ENCODE measurements around the gene BAAT.
A peak's percentile ranks its signal among the peaks of the same experiment; 100 is the strongest.

The BAAT gene

GRCh38 chr9:101324245-101324804, 60.5 kb downstream of the BAAT start:
- DNase-seq, result no peak

DNA sequence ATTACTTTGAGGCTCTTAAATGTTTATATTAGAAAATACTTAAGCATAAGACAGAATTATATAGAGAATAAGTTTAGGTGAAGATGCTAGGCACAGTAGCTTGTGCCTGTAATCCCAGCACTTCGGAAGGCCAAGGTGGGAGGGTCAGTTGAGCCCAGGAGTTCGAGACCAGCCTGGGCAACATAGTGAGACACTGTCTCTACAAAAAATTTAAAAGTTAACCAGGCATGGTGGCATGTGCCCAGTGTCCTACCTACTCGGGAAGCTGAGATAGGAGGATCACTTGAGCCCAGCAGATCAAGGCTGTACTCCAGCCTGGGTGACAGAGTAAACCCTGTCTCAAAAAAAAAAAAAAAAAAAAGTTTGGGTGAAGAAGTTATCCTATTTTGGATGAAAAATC, 61.7 kb downstream of the BAAT start:
- DNase-seq, result no peak

DNA sequence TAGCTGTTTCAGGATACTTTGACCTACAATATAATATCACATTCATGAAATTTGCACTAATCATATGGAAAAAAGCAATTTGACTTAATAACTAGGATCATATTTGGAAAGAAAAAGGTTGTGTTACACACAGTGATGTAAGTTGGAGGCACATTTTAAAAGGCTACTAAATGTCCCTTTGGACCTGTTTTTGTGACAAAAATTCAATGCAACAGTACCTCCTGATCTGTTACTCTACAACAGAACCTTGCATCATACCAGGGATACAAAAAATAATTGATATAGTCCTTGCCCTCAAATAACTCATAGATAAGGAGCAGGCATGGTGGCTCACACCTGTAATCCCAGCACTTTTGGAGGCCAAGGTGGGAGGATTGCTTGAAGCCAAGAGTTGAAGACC, 67.1 kb downstream of the BAAT start:
- no peak for DNase-seq

GRCh38 chr9:101315112-101315450, 69.7 kb downstream of the BAAT start:
- DNase-seq, result no peak

GRCh38 chr9:101312661-101313060, 72.1 kb downstream of the BAAT start:
- DNase-seq, result no peak

GRCh38 chr9:101311758-101312420, 72.9 kb downstream of the BAAT start:
- peak in 1 of 56 donors; percentile 18 for DNase-seq

DNA sequence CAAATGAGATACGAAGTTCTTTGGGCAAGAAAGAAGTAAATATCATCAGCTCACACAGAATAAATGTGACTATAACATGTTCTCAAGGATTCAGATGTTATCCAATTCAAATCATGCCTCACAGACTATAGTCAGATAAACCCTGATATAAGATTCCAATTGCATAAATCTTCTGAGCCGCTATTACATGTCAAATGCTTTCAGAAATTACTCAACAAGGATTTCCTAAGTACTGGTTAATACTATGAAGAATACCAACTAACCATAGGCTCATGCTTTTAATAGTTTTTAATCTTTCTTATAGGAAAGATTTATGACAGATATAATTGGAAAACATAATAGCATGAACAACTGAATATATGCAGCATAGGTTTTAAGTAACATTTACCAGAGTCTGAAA, 73.6 kb downstream of the BAAT start:
- DNase-seq, result no peak
